Fibroblast of lung (primary cell): ENCODE data around the gene WWOX. TPM values are rescaled to one million over a fixed set of nuclear protein-coding genes. Genes with fewer than 3 reads are reported as not detected.
A peak's percentile ranks its signal among the peaks of the same experiment; 100 is the strongest.

ENCODE experiments used
- DNase-seq, 2 donors: peaks; one replicate each; pipeline versions ENCODE4 v3.0.0 to v3.0.0-alpha.2; 2010; ENCODE audit warnings: low read depth in 2 of 2
- H2AFZ ChIP-seq: 2 replicates; pipeline ENCODE4 v1.5.1; 2012; ENCODE audit warnings: low read length, control low read depth, inconsistent platforms
- H3K27ac ChIP-seq: 2 replicates; pipeline ENCODE4 v1.5.1; 2011; ENCODE audit warnings: low read length, control low read depth; ENCODE audit not compliant: insufficient read depth
- H3K27me3 ChIP-seq: 2 replicates; pipeline ENCODE4 v1.5.1; 2011; ENCODE audit warnings: mild to moderate bottlenecking, low read length; ENCODE audit not compliant: control insufficient read depth, insufficient read depth
- H3K36me3 ChIP-seq: 2 replicates; pipeline ENCODE4 v1.5.1; 2011; ENCODE audit warnings: low read length; ENCODE audit not compliant: control insufficient read depth, insufficient read depth
- H3K4me1 ChIP-seq: 2 replicates; pipeline ENCODE4 v1.5.1; 2011; ENCODE audit warnings: low read length; ENCODE audit not compliant: control insufficient read depth, insufficient read depth; ENCODE audit errors: extremely low read depth
- H3K4me2 ChIP-seq: 2 replicates; pipeline ENCODE4 v1.5.1; 2011; ENCODE audit warnings: low read length, control low read depth; ENCODE audit not compliant: insufficient read depth; ENCODE audit errors: extremely low read depth
- H3K4me3 ChIP-seq, 4 experiments: fragments of 200-600 bp in 1 of 4; sonication (generic) in 1 of 4; replicated peaks in 1 of 4; 2 replicates each; pipeline ENCODE4 v1.5.1; 2011 to 2016; ENCODE audit warnings: low read length in 4 of 4, low read depth in 3 of 4, mild to moderate bottlenecking in 3 of 4, control low read depth in 2 of 4, inconsistent platforms in 1 of 4, mixed read lengths in 1 of 4; ENCODE audit not compliant: insufficient read depth in 1 of 4; ENCODE audit errors: control extremely low read depth in 1 of 4
- H3K79me2 ChIP-seq: 2 replicates; pipeline ENCODE4 v1.5.1; 2012; ENCODE audit warnings: mild to moderate bottlenecking, low read length, inconsistent platforms; ENCODE audit not compliant: control insufficient read depth, insufficient read depth
- H3K9ac ChIP-seq: 2 replicates; pipeline ENCODE4 v1.5.1; 2011; ENCODE audit warnings: mild to moderate bottlenecking, low read length, control low read depth; ENCODE audit not compliant: insufficient read depth
- H3K9me3 ChIP-seq: 2 replicates; pipeline ENCODE4 v1.5.1; 2012; ENCODE audit warnings: low read depth, low read length; ENCODE audit not compliant: control insufficient read depth, insufficient read depth
- H4K20me1 ChIP-seq: 2 replicates; pipeline ENCODE4 v1.5.1; 2011; ENCODE audit warnings: low read length; ENCODE audit not compliant: control insufficient read depth, insufficient read depth; ENCODE audit errors: extremely low read depth
- EZH2 ChIP-seq: IDR thresholded peaks from 2 replicates; pipeline ENCODE4 v1.5.1; 2012; ENCODE audit warnings: low read length, control low read depth, mild to moderate bottlenecking; ENCODE audit errors: missing control alignments
- polyA plus RNA-seq, 2 donors: library from polyadenylated mRNA; depleted of rRNA in 1 of 2; stranded (reverse) in 1 of 2; unstranded in 1 of 2; fragments of >200 nt; gene quantifications; 2 replicates each; pipeline ENCODE4 v1.2.1, GENCODE V29; 2011 to 2012; ENCODE audit warnings: missing spikeins in 1 of 2
- total RNA-seq: library from RNA; depleted of rRNA; stranded (reverse); fragments of >200 nt; gene quantifications from 2 replicates; pipeline ENCODE4 v1.2.1, GENCODE V29; 2014
- TF ChIP-seq, protein P1 (sequence below), 2 donors: IDR thresholded peaks in 1 of 2; conservative IDR thresholded peaks in 1 of 2; 1 replicate in 1 of 2; 2 replicates in 1 of 2; pipeline ENCODE4 v1.5.1; 2011 to 2012; ENCODE audit warnings: low read length in 2 of 2, control low read depth in 1 of 2, inconsistent platforms in 1 of 2, low read depth in 1 of 2, mild to moderate bottlenecking in 1 of 2

Gene WWOX
- total and polyA plus RNA-seq, 2 donors (not counting 1 experiment from before 2014, with no cell fraction given) = 5.6 to 16.3 TPM

DNA sequence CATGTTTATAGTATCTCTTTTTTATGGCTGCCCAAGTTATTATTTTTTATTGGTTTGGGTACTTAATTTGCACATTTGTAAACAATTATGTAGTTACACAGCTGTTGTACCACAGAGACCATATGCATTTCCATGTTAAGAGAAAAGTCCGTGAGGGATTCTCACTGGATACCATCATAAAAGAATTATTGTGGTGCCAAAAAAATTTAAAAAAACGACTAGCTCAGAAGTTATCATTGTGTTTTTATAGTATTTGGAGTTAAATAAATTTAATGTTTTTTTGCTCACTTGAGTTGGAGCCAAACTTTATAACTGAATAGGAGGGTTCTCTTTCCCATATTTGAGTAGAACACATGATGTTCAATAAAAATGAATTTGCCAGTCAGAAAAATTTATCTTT is 618.7 kb downstream of the WWOX start:
- H3K9me3 ChIP-seq = no peaks in the 10 kb centered on the region
- no peaks in the 10 kb centered on the region for H3K27me3 ChIP-seq
- H3K27ac ChIP-seq = no peak overlapping the region
- no peaks in the 10 kb centered on the region for H3K36me3 ChIP-seq
- TF ChIP-seq, protein P1, sequence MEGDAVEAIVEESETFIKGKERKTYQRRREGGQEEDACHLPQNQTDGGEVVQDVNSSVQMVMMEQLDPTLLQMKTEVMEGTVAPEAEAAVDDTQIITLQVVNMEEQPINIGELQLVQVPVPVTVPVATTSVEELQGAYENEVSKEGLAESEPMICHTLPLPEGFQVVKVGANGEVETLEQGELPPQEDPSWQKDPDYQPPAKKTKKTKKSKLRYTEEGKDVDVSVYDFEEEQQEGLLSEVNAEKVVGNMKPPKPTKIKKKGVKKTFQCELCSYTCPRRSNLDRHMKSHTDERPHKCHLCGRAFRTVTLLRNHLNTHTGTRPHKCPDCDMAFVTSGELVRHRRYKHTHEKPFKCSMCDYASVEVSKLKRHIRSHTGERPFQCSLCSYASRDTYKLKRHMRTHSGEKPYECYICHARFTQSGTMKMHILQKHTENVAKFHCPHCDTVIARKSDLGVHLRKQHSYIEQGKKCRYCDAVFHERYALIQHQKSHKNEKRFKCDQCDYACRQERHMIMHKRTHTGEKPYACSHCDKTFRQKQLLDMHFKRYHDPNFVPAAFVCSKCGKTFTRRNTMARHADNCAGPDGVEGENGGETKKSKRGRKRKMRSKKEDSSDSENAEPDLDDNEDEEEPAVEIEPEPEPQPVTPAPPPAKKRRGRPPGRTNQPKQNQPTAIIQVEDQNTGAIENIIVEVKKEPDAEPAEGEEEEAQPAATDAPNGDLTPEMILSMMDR (conservative IDR thresholded peaks at IDR 0.05 in 1 of 2, IDR thresholded peaks at IDR 0.05 in 1 of 2; ENCODE audit: low read depth in 1 of 2, low read length in 2 of 2) = no peak
- TF ChIP-seq EZH2 = no peak
- no peaks in the 10 kb centered on the region for H4K20me1 ChIP-seq
- no peak overlapping the region for H2AFZ ChIP-seq
- H3K9ac ChIP-seq = no peak overlapping the region
- no peak overlapping the region for H3K4me2 ChIP-seq
- no peak for DNase-seq
- no peak overlapping the region for H3K4me3 ChIP-seq
- no peaks in the 10 kb centered on the region for H3K4me1 ChIP-seq
- H3K79me2 ChIP-seq = no peaks in the 10 kb centered on the region

DNA sequence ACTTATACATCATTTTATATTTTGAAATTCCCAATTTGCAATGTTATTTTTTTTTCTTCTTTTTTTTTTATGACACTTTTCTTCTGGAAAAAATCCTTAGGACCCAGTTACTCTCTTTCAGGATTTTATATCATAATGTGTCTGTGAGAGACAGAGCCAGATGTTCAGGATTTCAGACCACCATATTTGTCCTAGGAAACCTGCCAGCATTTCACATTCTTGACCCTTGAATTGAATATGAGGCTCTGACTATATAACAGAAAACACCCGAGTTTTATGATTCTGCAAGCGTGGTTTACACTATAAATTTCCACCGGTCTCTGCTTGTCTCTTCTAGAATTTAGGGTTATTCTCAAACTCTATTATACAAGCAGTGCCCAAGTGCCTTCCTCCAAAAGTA is 621.0 kb downstream of the WWOX start:
- Histone ChIP-seq H3K4me2 (no peak overlapping the region), H3K36me3 (no peaks in the 10 kb centered on the region), H2AFZ (no peak overlapping the region), H3K4me3 (no peak overlapping the region), H3K9me3 (no peaks in the 10 kb centered on the region), H3K27me3 (no peaks in the 10 kb centered on the region), H3K79me2 (no peaks in the 10 kb centered on the region), H3K4me1 (no peaks in the 10 kb centered on the region), H3K27ac (no peak overlapping the region), H3K9ac (no peak overlapping the region), H4K20me1 (no peaks in the 10 kb centered on the region)
- no peak for TF ChIP-seq EZH2
- DNase-seq = peak in 1 of 2 donors; percentile 43

DNA sequence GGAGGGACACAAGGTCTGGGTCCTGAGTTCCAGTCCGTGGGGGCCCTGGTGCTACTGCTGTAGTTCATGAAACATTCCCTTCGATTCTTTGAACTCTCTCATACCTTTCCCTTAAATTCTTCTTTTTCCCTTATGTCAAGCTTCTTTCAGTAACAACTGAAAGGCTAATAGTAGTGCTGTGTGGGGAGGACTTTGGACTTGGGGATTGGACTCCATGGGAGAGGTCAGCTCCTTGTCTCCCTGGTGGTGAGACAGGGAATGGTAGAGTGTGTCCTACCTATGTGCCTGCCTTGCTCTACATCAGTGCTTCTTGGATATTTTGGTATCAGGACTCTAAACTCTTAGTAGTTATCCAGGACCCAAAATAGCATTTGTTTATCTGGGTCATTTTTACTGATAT is 628.1 kb downstream of the WWOX start:
- DNase-seq = no peak
- H3K27me3 ChIP-seq = no peaks in the 10 kb centered on the region
- H3K4me1 ChIP-seq = no peaks in the 10 kb centered on the region
- no peaks in the 10 kb centered on the region for H4K20me1 ChIP-seq
- no peak overlapping the region for H3K9ac ChIP-seq
- H3K4me3 ChIP-seq = no peak overlapping the region
- H3K36me3 ChIP-seq = no peaks in the 10 kb centered on the region
- TF ChIP-seq EZH2 = no peak
- TF ChIP-seq, protein P1 (conservative IDR thresholded peaks at IDR 0.05 in 1 of 2, IDR thresholded peaks at IDR 0.05 in 1 of 2; ENCODE audit: low read depth in 1 of 2, low read length in 2 of 2) = no peak
- H3K27ac ChIP-seq = no peak overlapping the region
- no peak overlapping the region for H2AFZ ChIP-seq
- H3K79me2 ChIP-seq = no peaks in the 10 kb centered on the region
- H3K9me3 ChIP-seq = no peaks in the 10 kb centered on the region
- H3K4me2 ChIP-seq = no peak overlapping the region
